ENCODE results near the gene AFF3. TPM values are rescaled to one million over a fixed set of nuclear protein-coding genes. Genes with fewer than 3 reads are reported as not detected.
"Not testable (repeated sequence)": the region's sequence is repeated elsewhere in the genome, so short reads cannot be mapped to it uniquely, and the experiment has no call there.

AFF3 gene
- total RNA-seq, 1 donor from 2014 or later, result 20.9 TPM

GRCh38 chr2:99663641-99664040 lies 478.7 kb downstream of the AFF3 start:
- Mint-ChIP-seq H3K4me3 (no peak overlapping the region), H3K27ac (ENCODE audit: unreplicated experiment) (no peak overlapping the region), H3K9me3 (peaks cover 24% of the 10 kb centered on the region), H3K4me1 (peaks cover 19% of the 10 kb centered on the region), H3K27me3 (ENCODE audit: low read depth) (no peaks in the 10 kb centered on the region), H3K36me3 (ENCODE audit: low read depth) (peaks cover 31% of the 10 kb centered on the region)
- DNase-seq (ENCODE audit: low read depth, low spot score), result no peak
- no peak for TF ChIP-seq CTCF (conservative IDR thresholded peaks at IDR 0.05)

GRCh38 chr2:99662761-99663341 lies 479.5 kb downstream of the AFF3 start:
- no peak overlapping the region for H3K4me3 Mint-ChIP-seq
- H3K4me1 Mint-ChIP-seq, result peaks cover 19% of the 10 kb centered on the region
- no peak overlapping the region for H3K27ac Mint-ChIP-seq (ENCODE audit: unreplicated experiment)
- no peak for TF ChIP-seq CTCF (conservative IDR thresholded peaks at IDR 0.05)
- peaks cover 31% of the 10 kb centered on the region for H3K36me3 Mint-ChIP-seq (ENCODE audit: low read depth)
- DNase-seq (ENCODE audit: low read depth, low spot score), result no peak
- H3K27me3 Mint-ChIP-seq (ENCODE audit: low read depth), result no peaks in the 10 kb centered on the region
- peaks cover 24% of the 10 kb centered on the region for H3K9me3 Mint-ChIP-seq

GRCh38 chr2:99661761-99662160 lies 480.6 kb downstream of the AFF3 start:
- H3K27ac Mint-ChIP-seq (ENCODE audit: unreplicated experiment); H3K4me3 Mint-ChIP-seq; DNase-seq (ENCODE audit: low read depth, low spot score); H3K27me3 Mint-ChIP-seq (ENCODE audit: low read depth): not testable (repeated sequence)
- peaks cover 25% of the 10 kb centered on the region for H3K4me1 Mint-ChIP-seq
- H3K36me3 Mint-ChIP-seq (ENCODE audit: low read depth), result peaks cover 26% of the 10 kb centered on the region
- H3K9me3 Mint-ChIP-seq, result peaks cover 20% of the 10 kb centered on the region

- peaks cover 28% of the 10 kb centered on the region for H3K4me1 Mint-ChIP-seq
- peaks cover 13% of the 10 kb centered on the region for H3K9me3 Mint-ChIP-seq
- peaks cover 20% of the 10 kb centered on the region for H3K36me3 Mint-ChIP-seq (ENCODE audit: low read depth)
- no peaks in the 10 kb centered on the region for H3K27me3 Mint-ChIP-seq (ENCODE audit: low read depth)
- no peak for TF ChIP-seq CTCF (conservative IDR thresholded peaks at IDR 0.05)
- no peak for DNase-seq (ENCODE audit: low read depth, low spot score)
- H3K4me3 Mint-ChIP-seq, result no peak overlapping the region
- no peak overlapping the region for H3K27ac Mint-ChIP-seq (ENCODE audit: unreplicated experiment)
Measured at GRCh38 chr2:99660616-99661406, 481.6 kb downstream of the AFF3 start.

GRCh38 chr2:99659874-99660273 lies 482.5 kb downstream of the AFF3 start:
- DNase-seq (ENCODE audit: low read depth, low spot score), result no peak
- Mint-ChIP-seq H3K4me1 (peaks cover 34% of the 10 kb centered on the region), H3K27me3 (ENCODE audit: low read depth) (no peaks in the 10 kb centered on the region), H3K27ac (ENCODE audit: unreplicated experiment) (no peak overlapping the region), H3K4me3 (no peak overlapping the region), H3K36me3 (ENCODE audit: low read depth) (peaks cover 10% of the 10 kb centered on the region), H3K9me3 (peaks cover 5% of the 10 kb centered on the region)
- no peak for TF ChIP-seq CTCF (conservative IDR thresholded peaks at IDR 0.05)

- H3K9me3 Mint-ChIP-seq, result no peaks in the 10 kb centered on the region
- peaks cover 35% of the 10 kb centered on the region for H3K4me1 Mint-ChIP-seq
- no peak for DNase-seq (ENCODE audit: low read depth, low spot score)
- H3K36me3 Mint-ChIP-seq (ENCODE audit: low read depth), result peaks cover 5% of the 10 kb centered on the region
- no peaks in the 10 kb centered on the region for H3K27me3 Mint-ChIP-seq (ENCODE audit: low read depth)
- no peak for TF ChIP-seq CTCF (conservative IDR thresholded peaks at IDR 0.05)
- no peak overlapping the region for H3K27ac Mint-ChIP-seq (ENCODE audit: unreplicated experiment)
- no peak overlapping the region for H3K4me3 Mint-ChIP-seq
Measured at GRCh38 chr2:99657691-99658258, 484.6 kb downstream of the AFF3 start.
